Raji (cell line): Measurements from ENCODE around the gene NHLH2.

ENCODE experiments used
- POLR2A ChIP-seq: IDR thresholded peaks from 2 replicates; pipeline ENCODE4 v1.6.1; 2011; ENCODE audit warnings: low read depth, low read length, control low read depth; ENCODE audit not compliant: insufficient read depth

Gene NHLH2

DNA sequence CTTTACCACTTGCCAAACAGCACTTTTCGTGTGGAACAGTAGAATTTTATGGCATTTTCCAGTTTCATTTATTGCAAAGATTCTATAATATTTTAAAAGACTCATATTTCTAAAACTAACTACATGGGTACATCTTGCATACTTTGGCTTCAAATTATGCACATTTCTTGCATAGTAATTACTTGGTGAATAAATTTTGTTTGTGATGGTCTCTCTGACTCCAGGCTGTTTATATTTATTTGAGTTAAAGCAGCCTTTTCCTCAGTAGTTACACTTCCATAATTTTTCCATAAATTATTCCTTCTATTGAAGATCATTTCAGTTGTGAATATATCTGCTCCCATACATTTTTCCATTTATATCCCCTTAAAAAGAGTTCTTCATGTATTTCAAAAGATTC, 6.9 kb upstream of the NHLH2 start:
- TF ChIP-seq POLR2A = no peak

DNA sequence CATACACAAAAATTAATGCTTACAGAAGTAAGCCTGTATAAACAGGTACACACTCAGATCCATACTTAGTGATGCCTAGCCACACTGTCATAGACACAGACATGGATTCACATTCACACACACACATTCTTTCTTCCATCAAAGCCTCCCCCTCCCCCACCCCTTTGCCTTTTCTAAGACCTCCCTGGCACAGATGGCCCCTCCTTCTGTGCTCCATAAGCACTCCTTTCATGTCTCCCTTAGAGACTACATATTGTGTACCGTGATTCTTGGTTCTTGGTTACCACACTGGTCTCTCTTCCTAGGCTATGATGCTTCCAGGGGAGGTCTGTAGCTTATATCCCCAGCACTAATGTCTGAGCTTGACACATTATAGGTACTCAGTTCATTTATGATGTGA, 2.0 kb upstream of the NHLH2 start:
- TF ChIP-seq POLR2A = no peak

DNA sequence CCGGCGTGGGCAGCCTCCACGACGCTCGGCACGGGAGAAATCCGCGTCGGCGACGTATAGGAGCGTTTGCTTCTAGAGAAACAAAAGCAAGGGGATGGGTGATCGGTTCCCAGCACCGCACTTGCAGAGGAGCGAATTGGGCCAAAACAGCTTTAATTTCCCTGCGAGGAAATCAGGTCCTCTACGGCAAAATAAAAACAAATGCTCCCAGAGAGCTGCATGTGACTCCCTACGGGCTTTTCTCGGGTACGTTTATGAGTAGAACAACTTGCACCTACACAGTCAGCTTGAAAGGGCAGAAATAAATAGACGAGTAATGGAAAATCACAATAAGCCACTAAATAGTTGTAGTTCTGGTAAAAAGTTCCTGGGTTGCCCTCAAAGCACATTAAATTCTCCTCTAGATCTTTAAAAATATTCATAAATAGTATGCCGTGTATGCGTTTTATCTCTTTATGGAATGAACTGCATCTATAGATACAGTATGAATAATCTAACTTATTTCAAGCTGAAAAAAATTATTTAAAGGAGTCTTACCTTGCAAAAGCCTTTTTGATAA, 1.2 kb downstream of the NHLH2 start:
- TF ChIP-seq POLR2A = no peak

DNA sequence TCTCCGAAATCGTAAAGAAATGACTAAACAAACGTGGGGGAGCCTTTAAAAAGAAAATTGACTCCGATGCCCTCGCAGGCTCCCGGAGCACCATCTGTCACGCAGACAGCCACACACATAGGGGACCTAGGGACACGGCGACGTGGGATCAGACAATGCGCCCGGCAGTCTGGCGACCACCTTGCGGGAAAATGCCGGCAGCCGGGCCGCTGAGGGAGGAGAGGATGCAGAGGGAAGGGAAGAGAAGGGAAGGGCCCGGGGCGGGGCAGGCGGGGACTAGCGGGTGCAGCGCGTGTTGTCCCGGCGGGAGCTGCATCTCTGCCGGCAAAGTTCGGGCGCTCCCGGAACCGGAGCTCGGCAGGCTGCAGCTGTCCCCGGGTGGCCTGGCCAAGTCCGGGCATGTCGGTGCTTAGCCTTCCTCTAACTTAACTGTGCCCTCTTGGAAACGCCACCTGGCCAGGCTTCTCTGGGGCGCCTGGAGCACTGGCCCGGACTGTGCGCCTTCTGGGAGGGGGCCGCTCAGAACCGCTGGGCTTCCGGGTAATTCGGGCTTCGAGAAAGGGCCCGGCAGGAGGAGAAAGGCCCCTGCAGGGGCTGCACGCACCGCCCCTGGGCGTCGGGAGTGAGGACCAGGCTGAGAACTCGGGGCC, 1.8 kb downstream of the NHLH2 start:
- TF ChIP-seq POLR2A = no peak

DNA sequence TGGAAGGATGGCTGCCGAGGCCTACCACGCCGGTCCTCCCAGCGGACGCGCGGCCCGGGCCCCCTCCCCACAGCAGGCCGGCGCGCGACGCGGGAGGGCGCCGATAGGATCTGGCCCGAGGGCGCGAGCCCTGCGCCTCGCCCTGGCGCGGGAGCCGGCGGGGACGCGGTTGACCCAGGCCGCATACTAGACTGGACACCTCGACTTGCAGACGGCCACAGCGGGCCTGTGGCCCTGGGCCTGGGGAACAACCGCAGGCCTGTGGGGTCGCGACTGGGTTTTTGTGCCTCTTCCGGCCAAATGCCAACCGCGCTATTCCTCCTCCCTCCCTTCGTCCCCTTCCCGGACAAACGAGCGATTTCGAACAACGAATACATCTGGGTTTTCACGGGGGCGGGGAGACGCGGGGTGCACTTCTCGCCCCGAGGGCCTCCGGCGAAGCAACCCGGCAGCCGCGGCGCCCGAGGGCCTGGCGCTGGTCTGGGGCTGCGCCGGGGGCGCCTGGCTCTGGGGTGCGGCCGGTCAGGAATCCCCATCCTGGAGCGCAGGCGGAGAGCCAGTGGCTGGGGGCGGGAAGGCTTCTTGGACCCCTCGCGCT, 2.4 kb downstream of the NHLH2 start:
- TF ChIP-seq POLR2A = no peak

DNA sequence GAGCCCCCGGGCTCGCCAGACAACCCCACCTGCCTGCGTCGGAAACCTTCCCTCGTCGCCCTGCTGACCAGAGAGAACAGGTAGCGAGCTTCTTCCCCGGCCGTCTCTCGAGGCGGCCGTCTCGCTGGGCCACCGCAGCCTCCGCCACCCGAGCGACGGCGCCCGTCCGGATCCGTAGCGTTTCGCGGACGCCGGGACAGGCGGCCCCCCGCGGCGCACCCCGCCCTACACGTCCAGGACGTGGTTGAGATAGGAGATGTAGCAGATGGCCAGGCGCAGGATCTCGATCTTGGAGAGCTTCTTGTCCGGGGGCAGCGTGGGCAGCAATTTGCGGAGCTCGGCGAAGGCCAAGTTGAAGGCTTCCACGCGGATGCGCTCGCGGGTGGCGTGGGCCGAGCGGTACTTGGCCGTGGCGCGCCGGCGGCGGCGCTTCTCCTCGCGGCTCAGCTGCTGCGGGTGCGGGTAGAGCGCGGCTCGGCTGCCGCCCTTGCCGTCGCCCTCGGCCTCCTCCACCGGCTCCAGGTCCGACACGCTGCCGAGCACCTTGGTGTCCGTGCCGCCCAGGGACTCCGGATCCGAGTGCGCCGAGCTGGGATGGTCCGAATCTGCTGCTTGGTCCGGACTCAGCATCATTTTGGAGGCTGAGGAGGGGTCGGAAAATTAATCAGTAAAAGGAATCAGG, 3.0 kb downstream of the NHLH2 start:
- TF ChIP-seq POLR2A = no peak

DNA sequence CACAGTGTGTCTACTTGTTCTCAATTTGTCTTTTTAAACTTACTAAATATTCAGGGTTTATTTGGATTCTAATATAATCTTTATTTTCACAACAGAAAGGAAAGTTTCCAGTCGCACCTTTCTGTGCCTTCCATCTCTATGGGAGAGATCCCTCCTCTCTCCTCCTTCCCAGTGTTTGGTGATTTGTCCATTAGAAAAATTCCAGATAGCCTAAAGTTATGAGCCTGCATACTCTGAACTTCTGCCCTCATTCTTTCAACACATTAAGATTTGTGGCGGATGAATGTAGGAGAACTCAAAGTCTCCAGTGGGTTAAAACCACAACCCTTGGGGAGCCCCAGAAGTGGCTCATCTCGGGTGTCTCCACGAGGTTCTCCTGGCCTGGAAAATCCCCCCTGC, 3.6 kb downstream of the NHLH2 start:
- no peak for TF ChIP-seq POLR2A

DNA sequence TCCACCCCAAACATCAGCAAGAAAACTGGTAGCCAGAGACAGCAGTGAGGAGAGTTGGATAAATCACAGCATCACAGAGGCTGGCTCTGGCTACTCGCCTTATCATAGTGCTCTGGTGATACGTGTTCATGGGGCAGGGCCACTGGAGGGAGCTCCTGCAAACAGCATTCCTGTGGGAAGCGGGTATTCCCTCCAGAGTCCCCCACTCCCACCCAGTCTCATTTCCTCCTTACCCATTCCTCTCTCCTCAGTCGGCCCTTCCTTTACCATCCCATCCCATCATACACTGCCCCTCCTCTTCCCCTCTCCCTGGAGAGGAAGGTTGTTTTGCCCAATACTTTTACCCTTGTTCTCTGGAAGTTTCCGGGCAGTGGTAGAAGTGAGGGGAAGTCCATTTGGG, 7.1 kb downstream of the NHLH2 start:
- TF ChIP-seq POLR2A = no peak

DNA sequence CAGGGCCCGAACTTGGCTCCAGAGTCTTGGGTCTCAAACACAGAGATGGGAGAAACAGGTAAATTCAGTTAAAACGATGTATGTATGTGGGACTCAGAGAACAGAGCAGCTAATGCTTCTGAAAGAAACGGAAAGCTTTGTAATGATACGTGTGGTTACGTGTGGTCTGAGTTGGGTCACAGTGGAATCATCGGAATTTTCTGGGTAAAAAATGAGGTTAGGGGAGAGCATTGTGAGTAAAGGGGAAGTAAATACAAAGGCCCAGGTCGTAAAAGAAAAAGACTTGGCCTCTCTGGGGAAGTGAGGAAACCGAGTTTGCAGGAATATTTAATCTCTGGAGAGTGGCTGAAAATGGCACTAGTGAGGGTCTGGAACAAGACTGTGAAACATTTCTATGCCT, 8.3 kb downstream of the NHLH2 start:
- no peak for TF ChIP-seq POLR2A

DNA sequence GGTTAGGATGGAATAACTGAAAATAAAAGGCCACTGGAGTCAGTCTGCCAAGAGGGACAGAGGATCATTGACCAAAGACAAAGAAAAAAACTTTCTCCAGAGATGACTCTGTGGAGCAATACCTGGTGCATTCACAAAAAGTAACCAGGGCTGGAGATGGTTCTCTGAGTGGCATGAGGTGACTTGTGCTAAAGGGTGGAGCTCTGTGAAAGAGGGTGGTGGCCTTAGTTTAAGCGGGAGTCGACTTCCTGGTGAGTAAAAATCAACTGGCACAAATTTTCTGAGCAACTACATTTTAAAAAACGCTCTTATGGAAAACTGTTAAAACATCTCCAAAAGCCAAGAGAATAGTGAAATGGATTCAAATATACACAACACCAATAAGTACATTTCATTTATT, 10.0 kb downstream of the NHLH2 start:
- TF ChIP-seq POLR2A = no peak

DNA sequence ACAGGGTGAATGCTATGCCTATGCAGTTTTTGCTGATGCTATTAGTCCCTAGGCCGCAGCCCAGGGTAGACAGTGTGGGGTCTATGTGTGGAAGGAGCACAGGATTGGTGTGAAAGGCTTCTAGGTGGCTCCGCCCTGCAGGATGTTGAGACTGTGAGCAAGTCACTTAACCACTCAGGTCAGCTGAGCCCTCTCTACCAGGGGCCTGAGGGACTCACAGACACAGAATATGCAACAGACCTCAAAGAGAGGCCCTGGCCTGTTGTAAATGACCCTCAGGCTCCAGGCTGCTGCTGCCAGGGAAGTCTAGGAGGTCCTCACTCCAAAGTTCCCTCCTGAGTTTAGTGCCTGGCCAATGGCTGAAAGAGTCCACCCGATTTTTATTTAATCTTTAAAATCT, 11.0 kb downstream of the NHLH2 start:
- no peak for TF ChIP-seq POLR2A

DNA sequence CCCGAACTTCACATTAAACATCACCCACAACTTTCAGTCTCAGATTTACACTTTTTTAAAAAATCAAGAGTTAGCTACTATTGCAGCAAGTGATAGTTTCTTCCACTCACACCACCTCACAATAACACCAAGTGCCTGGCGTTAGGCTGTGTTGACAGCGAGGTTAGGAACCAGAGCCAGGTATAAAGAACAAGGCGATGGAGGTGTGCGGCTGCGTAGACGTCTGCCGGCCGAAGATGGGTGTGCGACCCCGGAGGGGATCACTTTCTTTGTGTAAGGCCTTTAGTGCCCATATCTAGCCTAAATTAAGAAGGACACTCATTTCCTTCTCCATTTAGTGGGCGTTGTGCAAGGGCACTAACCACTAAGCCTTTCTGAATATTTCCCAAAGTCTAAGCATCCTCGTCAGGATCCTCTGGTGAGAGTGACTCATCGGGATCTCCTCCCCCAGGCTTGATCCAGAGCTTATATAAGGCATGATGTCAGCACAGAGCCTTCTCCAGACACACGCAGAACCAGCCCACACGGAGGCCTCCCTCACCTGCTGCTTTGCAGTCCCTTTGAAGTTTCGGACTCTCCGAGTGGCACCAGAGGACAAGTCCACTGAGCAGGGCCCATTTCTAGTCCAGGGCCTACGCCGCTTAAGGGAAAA, 11.8 kb downstream of the NHLH2 start:
- TF ChIP-seq POLR2A = no peak

DNA sequence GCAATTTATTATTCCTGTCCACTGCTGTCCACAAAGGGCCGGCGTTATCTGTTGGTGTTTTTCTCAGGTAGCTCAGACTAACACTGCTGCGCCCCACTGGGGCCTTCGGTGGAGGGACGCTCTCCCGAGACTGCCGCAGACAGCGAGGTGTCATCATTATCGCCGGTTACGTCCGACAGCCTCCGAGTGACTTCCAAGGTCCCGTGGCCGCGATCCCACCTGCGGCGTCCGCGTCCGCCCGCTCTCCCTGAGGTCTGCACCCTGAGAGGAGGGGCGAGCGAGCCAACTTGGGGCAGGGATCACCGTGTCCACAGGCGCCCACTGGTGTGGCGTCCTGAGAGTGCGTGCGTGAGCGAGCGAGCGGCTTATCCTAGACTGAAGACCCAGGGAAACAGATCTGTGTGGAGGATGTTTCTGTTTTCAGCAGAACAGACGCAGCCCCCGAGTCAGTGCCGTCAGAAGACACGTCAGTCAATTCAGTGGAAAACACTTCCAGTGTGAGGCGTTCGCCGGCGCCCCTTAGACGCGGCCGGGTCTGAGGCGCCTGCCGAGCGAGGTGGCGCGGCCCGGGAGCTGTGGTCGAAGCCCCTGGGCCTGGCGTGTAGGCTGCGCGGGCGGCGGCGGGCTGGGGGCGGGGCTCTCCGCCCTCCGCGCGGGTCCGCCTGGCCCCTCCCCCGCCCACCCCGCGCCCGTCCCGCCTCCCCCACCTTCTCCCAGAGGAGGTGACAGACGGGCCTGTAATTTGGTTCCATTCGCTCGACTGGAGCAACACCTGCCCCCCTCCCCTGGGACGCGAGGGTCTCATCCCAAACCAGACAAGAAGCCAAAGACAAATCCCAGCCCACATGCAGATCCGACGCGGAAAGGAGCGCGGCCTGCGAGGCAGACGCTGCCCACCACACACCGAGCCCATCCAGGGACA, 12.6 kb downstream of the NHLH2 start:
- no peak for TF ChIP-seq POLR2A

DNA sequence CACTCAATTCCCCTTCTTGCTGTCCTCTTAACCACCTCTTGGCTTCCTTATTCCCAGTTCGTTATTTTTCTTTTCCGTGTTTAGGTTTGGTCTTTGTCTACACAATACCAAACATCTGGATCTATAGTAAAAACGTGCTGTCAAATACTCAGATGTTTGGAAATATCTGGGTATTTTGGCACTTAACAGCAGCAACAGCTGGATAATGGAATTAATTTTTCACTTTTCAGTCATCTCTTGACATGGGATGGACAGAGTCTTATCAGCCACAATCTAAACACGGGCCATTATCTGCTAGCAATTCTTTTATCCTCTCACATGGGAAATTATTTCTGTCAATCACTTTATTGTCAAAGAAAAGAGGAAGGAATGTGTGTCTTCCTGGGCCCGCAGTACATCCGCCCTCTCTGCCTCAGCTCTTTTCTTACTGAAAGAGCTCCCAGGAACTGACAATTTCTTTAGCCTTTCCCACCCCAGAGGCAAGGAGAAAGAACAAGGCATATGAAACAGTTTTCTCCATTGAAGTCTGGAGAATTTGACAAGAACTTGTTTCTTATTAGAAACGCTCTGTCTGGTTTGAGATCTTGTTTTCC, 13.4 kb downstream of the NHLH2 start:
- TF ChIP-seq POLR2A = no peak

DNA sequence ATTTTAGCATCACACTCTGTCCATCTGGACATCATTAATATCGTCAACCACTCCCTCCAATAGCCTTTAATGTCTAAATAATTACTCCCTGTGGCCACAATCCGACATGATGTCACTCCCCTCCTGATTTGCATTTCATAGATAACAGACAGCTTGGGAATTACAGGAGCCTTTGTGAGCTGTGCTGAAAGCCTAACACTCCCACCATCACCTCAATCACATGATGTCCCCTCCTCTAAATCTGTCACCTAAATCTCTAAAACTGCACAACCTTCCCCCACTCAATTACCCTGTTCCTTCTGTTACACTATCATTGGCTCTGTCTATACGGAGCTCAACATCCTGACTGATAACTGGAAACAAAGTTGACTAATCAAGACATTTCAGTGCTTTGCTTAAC, 14.3 kb downstream of the NHLH2 start:
- TF ChIP-seq POLR2A = no peak

DNA sequence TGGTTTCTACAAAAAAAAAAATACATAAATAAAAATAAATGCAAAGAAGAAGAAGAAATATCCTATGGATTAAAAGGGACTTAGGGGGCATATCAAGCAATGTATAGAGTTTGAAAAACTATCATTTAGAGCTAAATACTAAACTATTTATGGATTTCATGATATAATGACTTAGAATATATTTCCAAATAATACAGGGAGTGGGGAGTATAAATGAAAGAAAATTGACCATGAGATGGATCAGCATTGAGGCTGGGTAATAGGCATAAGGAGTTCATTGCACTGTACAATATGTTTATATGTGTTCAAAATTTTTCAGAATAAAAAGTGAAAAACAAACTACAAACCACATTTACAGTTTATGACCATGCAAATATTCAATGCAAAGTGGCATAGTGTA, 18.8 kb downstream of the NHLH2 start:
- no peak for TF ChIP-seq POLR2A
